ENCODE measurements around the gene CFAP157. TPM values are rescaled to one million over a fixed set of nuclear protein-coding genes. Genes with fewer than 3 reads are reported as not detected.

CFAP157 gene
- total and polyA plus RNA-seq, 2 donors (not counting 3 experiments of a cell fraction or from before 2014, with no cell fraction given) = 0.03 TPM; not detected in 1

- Histone ChIP-seq H3K9me1 (replicated peaks; ENCODE audit: control insufficient read depth, extremely low read depth, insufficient read depth, low read length) (no peaks in the 10 kb centered on the region), H3K36me3 (ENCODE audit: control insufficient read depth in 2 of 2, extremely low read depth in 1 of 2, insufficient read depth in 2 of 2, low read length in 2 of 2) (no peaks in the 10 kb centered on the region), H2AFZ (ENCODE audit: low read depth, low read length) (no peak overlapping the region), H3K4me3 (replicated peaks in 1 of 3; ENCODE audit: insufficient read depth in 1 of 3, low read depth in 1 of 3, low read length in 3 of 3) (no peak overlapping the region), H3K79me2 (ENCODE audit: control insufficient read depth, insufficient read depth, low read length) (no peaks in the 10 kb centered on the region), H3K27me3 (ENCODE audit: control insufficient read depth in 2 of 2, insufficient read depth in 2 of 2, low read length in 2 of 2) (no peaks in the 10 kb centered on the region), H3K27ac (ENCODE audit: insufficient read depth, low read depth, low read length) (no peak overlapping the region), H3K9ac (replicated peaks; ENCODE audit: extremely low read depth, insufficient read depth, low read length) (no peak overlapping the region), H3K4me1 (ENCODE audit: control insufficient read depth, extremely low read depth, insufficient read depth, low read length) (no peaks in the 10 kb centered on the region), H3K4me2 (ENCODE audit: insufficient read depth, low read length) (no peak overlapping the region), H4K20me1 (replicated peaks; ENCODE audit: control insufficient read depth, extremely low read depth, insufficient read depth, low read length) (no peaks in the 10 kb centered on the region), H3K9me3 (replicated peaks; ENCODE audit: control insufficient read depth, insufficient read depth, low read length) (no peaks in the 10 kb centered on the region)
- BruUV-seq (replicated peaks) = no TSS peak
- CTCF ChIA-PET = no interaction called here
- TF ChIP-seq POLR2AphosphoS5 (IDR thresholded peaks at IDR 0.05; ENCODE audit: insufficient read depth, low read depth, low read length) (no peak), GATA2 (IDR thresholded peaks at IDR 0.05; ENCODE audit: insufficient read depth, insufficient read length, low read depth, low read length) (no peak), MYC (IDR thresholded peaks at IDR 0.05; ENCODE audit: low read depth, low read length) (no peak), EZH2 (IDR thresholded peaks at IDR 0.05; ENCODE audit: borderline replicate concordance, low read depth, low read length, severe bottlenecking) (no peak), MAX (IDR thresholded peaks at IDR 0.05; ENCODE audit: insufficient read depth, insufficient read length) (no peak), JUN (IDR thresholded peaks at IDR 0.05; ENCODE audit: borderline replicate concordance, insufficient read depth, insufficient read length, low read depth) (no peak)
- TF ChIP-seq, protein P1, sequence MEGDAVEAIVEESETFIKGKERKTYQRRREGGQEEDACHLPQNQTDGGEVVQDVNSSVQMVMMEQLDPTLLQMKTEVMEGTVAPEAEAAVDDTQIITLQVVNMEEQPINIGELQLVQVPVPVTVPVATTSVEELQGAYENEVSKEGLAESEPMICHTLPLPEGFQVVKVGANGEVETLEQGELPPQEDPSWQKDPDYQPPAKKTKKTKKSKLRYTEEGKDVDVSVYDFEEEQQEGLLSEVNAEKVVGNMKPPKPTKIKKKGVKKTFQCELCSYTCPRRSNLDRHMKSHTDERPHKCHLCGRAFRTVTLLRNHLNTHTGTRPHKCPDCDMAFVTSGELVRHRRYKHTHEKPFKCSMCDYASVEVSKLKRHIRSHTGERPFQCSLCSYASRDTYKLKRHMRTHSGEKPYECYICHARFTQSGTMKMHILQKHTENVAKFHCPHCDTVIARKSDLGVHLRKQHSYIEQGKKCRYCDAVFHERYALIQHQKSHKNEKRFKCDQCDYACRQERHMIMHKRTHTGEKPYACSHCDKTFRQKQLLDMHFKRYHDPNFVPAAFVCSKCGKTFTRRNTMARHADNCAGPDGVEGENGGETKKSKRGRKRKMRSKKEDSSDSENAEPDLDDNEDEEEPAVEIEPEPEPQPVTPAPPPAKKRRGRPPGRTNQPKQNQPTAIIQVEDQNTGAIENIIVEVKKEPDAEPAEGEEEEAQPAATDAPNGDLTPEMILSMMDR (IDR thresholded peaks at IDR 0.05; ENCODE audit: extremely low read depth in 1 of 2, insufficient read depth in 1 of 2, low read depth in 1 of 2, low read length in 2 of 2) = no peak
- no peak for FAIRE-seq
- POLR2A ChIA-PET = no interaction called here
- DNase-seq (ENCODE audit: low read depth, low spot score) = no peak
- intact Hi-C loops (cut with micrococcal nuclease) (no loop called here), dilution Hi-C loops (cut with MboI; ENCODE audit: extremely low pct_ligation_motif_present, low sequenced_read_pairs) (no loop called here)
Observed at GRCh38 chr9:127720031-127720864, 13.5 kb downstream of the CFAP157 start.

Measured in endothelial cell of umbilical vein (primary cell).